ENCODE data around the gene RASSF5. TPM values are rescaled to one million over a fixed set of nuclear protein-coding genes. Genes with fewer than 3 reads are reported as not detected.

The RASSF5 gene
- total RNA-seq, 4 donors from 2014 or later = 7.4 to 35.5 (median 10.0) TPM

GRCh38 chr1:206529425-206529824 is 22.1 kb downstream of the RASSF5 start:
- Histone ChIP-seq H3K27me3 (no peaks in the 10 kb centered on the region), H3K27ac (no peak overlapping the region), H3K4me3 (no peak overlapping the region), H3K4me1 (no peaks in the 10 kb centered on the region), H3K36me3 (no peaks in the 10 kb centered on the region), H3K9me3 (no peaks in the 10 kb centered on the region)
- TF ChIP-seq POLR2A (IDR thresholded peaks at IDR 0.05) = no peak
- no peak for DNase-seq

- no peak for DNase-seq
- no peak overlapping the region for H3K27ac ChIP-seq
- H3K36me3 ChIP-seq = no peaks in the 10 kb centered on the region
- TF ChIP-seq CTCF (IDR thresholded peaks at IDR 0.05) (no peak), POLR2A (IDR thresholded peaks at IDR 0.05) (no peak)
- H3K4me1 ChIP-seq = no peaks in the 10 kb centered on the region
- no peaks in the 10 kb centered on the region for H3K9me3 ChIP-seq
- no peak overlapping the region for H3K4me3 ChIP-seq
- H3K27me3 ChIP-seq = no peaks in the 10 kb centered on the region
These were observed 25.0 kb downstream of the RASSF5 start for GRCh38 chr1:206532368-206532767.

GRCh38 chr1:206534552-206534951 is 27.2 kb downstream of the RASSF5 start:
- no peak for DNase-seq
- Histone ChIP-seq H3K27ac (no peak overlapping the region), H3K27me3 (no peaks in the 10 kb centered on the region), H3K4me1 (no peaks in the 10 kb centered on the region), H3K36me3 (no peaks in the 10 kb centered on the region), H3K4me3 (no peak overlapping the region), H3K9me3 (no peaks in the 10 kb centered on the region)
- TF ChIP-seq POLR2A (IDR thresholded peaks at IDR 0.05) (no peak), CTCF (IDR thresholded peaks at IDR 0.05) (no peak)

GRCh38 chr1:206535853-206536188 is 28.5 kb downstream of the RASSF5 start:
- Histone ChIP-seq H3K27ac (no peak overlapping the region), H3K4me1 (peaks cover 0 to 7% (median 0%) of the 10 kb centered on the region in 4 donors), H3K27me3 (no peaks in the 10 kb centered on the region), H3K4me3 (no peak overlapping the region), H3K9me3 (no peaks in the 10 kb centered on the region), H3K36me3 (no peaks in the 10 kb centered on the region)
- DNase-seq = no peak
- no peak for TF ChIP-seq POLR2A (IDR thresholded peaks at IDR 0.05)
- TF ChIP-seq CTCF (IDR thresholded peaks at IDR 0.05) = no peak

GRCh38 chr1:206537141-206537540 is 29.8 kb downstream of the RASSF5 start:
- Histone ChIP-seq H3K4me1 (peaks cover 0 to 7% (median 0%) of the 10 kb centered on the region in 4 donors), H3K36me3 (no peaks in the 10 kb centered on the region), H3K27ac (no peak overlapping the region), H3K9me3 (no peaks in the 10 kb centered on the region), H3K4me3 (no peak overlapping the region), H3K27me3 (no peaks in the 10 kb centered on the region)
- TF ChIP-seq CTCF (IDR thresholded peaks at IDR 0.05) = no peak
- no peak for TF ChIP-seq POLR2A (IDR thresholded peaks at IDR 0.05)
- no peak for DNase-seq

GRCh38 chr1:206538086-206538770 is 30.9 kb downstream of the RASSF5 start:
- no peaks in the 10 kb centered on the region for H3K9me3 ChIP-seq
- no peak for TF ChIP-seq POLR2A (IDR thresholded peaks at IDR 0.05)
- TF ChIP-seq CTCF (IDR thresholded peaks at IDR 0.05) = no peak
- no peaks in the 10 kb centered on the region for H3K27me3 ChIP-seq
- no peaks in the 10 kb centered on the region for H3K36me3 ChIP-seq
- no peak overlapping the region for H3K27ac ChIP-seq
- no peak for DNase-seq
- H3K4me3 ChIP-seq = no peak overlapping the region
- H3K4me1 ChIP-seq = peaks cover 0 to 7% (median 0%) of the 10 kb centered on the region in 4 donors

All from Peyer's patch (tissue), 4 donors.